ENCODE measurements around the gene DNAAF5.

DNA sequence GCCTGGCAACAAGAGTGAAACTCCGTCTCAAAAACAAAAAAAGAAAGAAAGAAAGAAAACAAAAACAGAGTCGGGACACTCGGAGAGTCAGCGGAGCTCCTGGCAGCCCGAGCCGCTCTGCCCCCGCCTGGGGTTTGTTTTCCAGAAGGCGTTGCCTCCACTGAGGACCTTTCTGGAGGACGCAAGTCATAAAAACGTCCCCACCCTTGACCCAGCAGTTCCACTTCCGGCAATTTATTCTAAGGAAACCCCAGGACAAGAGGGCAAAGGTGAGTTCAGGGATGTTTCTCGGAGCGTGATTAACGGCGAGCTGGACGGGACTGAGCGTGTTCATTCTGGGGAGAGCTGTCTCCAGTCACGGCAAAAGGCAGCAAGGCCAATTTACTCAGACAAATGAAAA, 78.8 kb downstream of the DNAAF5 start:
- TF ChIP-seq, protein P1, sequence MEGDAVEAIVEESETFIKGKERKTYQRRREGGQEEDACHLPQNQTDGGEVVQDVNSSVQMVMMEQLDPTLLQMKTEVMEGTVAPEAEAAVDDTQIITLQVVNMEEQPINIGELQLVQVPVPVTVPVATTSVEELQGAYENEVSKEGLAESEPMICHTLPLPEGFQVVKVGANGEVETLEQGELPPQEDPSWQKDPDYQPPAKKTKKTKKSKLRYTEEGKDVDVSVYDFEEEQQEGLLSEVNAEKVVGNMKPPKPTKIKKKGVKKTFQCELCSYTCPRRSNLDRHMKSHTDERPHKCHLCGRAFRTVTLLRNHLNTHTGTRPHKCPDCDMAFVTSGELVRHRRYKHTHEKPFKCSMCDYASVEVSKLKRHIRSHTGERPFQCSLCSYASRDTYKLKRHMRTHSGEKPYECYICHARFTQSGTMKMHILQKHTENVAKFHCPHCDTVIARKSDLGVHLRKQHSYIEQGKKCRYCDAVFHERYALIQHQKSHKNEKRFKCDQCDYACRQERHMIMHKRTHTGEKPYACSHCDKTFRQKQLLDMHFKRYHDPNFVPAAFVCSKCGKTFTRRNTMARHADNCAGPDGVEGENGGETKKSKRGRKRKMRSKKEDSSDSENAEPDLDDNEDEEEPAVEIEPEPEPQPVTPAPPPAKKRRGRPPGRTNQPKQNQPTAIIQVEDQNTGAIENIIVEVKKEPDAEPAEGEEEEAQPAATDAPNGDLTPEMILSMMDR (IDR thresholded peaks at IDR 0.05): no peak
- TF ChIP-seq POLR2A (IDR thresholded peaks at IDR 0.05): peak in 1 of 2 donors; percentile 51
